ENCODE data around the gene DNAI2. TPM values are rescaled to one million over a fixed set of nuclear protein-coding genes. Genes with fewer than 3 reads are reported as not detected.
"Not testable (repeated sequence)": the region's sequence is repeated elsewhere in the genome, so short reads cannot be mapped to it uniquely, and the experiment has no call there.

Gene DNAI2
- total RNA-seq, 1 donor from 2014 or later = not detected

DNA sequence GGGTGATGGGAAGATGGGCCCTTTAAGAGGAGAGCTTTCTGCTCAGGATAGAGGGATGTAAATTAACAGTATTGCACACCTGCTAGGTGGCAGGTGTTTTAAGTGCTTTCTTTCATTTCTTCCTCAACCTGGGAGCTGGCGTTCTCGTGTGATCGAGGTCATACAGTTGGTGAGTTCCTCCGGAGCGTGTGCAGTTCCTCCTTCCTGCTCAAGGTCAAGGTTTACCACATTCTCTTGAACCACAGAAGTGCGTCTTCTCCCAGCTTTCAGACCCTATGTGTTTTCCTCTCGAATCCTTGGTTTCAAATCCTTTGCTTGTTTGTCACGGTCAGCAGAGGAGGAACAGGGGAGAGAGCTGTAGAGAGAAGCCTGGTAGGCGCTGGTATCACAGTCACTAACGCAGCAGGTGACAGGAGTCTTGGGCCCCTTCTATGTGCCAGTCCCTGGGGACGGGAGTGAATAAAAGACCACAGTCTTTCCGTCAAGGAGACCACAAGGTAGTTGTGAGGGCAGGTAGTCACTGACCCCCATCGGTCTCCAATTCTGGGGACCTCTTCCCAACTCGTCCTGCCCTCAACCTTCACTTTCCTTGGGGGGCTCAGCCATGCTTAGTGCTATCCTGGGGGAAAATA, 791 bp downstream of the DNAI2 start:
- DNase-seq (ENCODE audit: low spot score) = no peak

DNA sequence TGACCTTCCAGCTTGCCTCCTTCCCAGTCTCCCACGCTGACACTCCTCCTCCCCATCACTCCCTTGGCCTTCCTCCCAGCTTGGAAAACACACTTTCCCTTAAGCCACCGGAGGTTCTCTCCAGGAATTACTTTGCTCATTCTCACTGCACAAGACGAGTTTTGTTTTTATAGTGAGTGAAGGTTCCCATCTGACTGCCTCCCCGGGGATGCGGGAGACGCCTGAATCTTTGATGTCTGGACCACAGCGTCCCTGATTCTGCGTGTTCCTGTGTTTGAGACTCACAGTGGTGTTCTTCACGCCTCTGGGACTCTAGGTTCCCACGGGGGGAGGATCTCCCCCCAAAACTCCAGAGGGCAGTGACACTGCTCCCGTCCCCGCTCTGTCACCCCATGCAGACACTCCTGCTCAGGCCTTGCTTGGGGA, 2.0 kb downstream of the DNAI2 start:
- DNase-seq (ENCODE audit: low spot score) = peak; percentile 87

DNA sequence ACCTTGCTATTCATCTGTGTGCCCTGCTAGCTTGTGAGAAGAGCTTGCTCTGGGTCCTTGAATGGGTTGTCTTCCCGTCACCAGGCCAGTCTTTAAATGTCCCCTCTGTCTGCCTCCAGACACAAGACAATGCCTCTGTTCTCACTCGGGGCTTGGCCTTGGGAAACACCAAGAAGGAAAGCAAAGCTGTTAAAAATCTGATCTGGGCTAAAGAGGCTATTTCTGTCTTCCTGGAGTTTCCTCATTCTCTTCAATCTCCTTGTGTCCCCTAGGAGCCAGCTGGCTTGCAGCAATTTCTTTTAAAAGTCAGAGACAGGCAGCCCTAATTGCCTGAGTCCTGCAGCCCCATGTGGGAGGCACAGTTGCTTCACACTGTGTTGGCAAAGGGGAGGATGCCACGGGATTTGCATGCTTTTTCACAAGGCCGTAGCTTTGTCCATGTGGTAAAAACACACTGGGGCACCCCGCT, 2.5 kb downstream of the DNAI2 start:
- no peak for DNase-seq (ENCODE audit: low spot score)

DNA sequence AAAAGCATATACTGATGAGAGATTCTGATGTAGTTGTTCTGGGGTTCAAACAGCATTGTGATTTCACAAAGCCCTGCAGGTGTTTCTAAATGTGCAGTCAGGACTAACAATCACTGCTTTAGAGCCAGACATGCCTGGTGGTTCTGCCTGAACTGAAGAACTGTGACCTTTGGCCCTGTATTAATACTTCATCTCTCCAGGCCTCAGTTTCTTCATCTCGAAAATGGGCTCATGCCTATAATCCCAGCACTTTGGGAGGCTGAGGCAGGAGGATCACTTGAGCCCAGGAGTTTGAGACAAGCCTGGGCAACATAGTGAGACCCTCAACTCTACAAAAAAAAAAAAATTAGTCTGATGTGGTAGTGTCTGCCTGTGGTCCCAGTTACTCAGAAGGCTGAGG, 3.9 kb downstream of the DNAI2 start:
- no peak for DNase-seq (ENCODE audit: low spot score)

DNA sequence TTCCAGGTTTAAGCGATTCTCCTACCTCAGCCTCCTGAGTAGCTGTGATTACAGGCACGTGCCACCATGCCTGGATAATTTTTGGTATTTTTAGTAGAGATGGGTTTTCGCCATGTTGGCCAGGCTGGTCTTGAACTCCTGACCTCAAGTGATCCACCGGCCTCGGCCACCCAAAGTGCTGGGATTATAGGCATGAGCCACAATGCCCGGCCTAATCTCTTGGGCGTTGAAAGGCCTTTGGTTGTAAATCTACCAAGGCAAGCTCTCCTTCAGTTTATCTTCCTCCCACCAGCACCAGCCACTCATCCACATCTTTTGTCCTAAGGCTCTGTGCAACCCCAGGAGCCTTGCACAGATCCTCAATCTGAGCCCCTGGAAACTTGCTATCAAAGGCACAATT, 5.6 kb downstream of the DNAI2 start:
- DNase-seq (ENCODE audit: low spot score) = not testable (repeated sequence)

DNA sequence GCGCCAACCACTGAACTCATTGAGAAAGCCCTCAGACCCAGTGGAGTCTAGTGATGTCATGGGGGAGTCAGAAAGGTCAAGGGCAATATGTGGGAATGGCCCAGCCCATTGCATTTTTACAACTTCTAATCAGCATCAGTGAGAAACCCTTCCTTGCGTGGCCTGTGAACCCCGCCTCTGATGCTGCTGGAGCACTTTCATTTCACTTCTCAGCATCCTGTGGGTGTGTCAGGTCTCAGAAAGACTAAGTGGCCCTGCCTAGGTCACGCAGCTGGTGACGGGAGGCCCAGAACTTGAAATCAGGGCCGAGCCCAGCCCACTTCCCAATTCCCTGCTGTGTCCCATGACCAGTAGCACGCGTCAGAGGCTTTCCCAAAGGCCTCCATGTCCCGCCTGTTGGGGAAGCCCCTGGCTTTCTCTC, 6.1 kb downstream of the DNAI2 start:
- DNase-seq (ENCODE audit: low spot score) = no peak

DNA sequence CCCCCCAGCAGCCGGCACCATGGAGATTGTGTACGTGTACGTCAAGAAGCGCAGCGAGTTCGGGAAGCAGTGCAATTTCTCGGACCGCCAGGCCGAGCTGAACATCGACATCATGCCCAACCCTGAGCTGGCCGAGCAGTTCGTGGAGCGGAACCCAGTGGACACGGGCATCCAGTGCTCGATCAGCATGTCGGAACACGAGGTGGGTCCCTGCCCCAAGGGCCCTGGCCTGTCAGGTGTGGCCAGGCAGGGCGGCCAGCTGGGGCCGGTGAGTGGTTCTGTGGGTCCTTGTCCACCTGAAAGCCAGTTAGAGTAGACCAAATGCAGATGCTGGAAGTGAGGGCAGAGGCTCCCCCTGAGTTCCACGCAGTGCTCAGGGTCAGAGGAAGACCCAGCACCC, 7.8 kb downstream of the DNAI2 start:
- no peak for DNase-seq (ENCODE audit: low spot score)

DNA sequence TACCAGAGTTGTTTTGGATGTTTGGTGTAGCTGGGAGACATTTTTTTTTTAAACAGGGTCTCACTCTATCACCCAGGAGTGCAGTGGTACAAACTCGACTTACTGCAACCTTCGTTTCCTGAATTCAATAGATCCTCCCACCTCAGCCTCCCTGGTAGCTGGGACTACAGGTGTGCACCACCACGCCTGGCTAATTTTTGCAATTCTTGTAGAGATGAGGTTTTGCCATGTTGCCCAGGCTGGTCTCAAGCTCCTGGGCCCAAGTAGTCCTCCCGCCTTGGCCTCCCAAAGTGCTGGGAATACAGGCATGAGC, 8.2 kb downstream of the DNAI2 start:
- not testable (repeated sequence) for DNase-seq (ENCODE audit: low spot score)

DNA sequence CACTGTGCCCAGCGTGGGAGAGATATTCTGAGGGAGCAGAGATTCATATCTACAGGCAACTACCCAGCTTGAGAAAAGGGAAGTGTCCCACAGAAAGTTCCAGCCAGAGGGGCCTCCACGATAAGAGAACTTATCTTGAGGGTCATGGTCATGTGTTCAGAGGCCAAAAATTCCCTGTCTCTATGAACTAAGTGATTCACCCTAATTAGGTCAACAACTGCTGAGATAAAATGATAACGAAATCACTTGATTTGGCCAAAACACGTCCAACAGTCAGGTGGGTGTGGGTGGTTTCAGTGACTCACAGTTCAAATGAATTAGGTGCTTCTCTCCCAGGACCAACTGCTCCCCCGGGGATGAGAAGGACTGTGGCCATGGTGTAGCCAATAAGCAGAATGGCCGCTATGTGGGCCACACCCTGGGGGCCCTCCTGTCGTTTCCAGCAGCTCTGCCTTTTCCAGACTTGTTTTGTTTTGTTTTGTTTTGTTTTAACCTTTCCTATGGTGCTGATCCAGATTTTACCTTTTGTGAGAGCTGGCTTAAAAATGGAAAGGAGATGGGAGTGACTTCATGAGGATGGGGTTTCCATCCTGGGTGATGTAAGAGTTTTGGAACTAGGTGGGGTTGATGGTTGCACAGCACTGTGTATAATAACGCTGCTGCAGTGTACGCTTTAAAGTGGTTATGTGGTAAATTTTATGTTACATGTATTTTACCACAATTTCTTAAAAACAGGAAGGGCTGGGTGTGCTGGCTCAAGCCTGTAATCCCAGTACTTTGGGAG, 8.7 kb downstream of the DNAI2 start:
- DNase-seq (ENCODE audit: low spot score) = no peak

DNA sequence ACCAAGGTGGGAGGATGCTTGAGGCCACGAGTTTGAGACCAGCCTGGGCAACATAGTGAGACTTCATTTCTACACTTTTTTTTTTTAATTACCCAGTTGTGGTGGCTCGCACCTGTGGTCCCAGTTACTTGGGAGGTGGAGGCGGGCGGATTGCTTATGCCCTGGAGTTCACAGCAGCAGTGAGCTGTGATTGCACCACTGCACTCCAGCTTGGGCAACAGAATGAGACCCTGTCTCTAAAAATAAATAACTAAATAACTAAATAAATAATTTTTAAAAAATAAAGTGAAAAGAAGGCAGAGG, 9.3 kb downstream of the DNAI2 start:
- no peak for DNase-seq (ENCODE audit: low spot score)

DNA sequence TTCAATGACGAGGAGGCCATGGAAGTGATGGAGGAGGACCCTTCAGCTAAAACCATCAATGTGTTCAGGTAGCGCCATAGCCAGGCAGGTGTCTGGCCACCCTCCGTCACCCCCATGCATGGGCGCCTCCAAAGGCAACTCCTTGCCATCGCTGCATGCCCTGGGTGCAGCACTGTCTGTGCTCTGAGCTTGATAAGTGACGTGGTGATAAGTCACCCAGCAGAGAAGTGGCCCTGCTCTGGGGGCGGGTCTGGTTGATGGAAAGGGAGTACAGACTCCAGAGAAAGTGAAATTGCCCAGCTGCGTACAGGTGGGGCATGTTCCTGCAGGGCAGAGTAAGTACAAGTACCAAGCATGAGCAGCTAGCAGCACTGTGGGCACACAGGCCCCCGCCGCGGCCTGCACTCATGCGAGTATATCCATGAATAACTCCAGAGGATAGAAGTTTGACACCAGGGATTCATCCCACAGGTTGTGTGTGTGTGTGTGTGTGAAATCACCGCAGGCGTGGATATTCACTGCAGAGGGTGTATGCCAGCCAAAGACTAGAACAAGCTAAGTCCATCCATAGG, 13.1 kb downstream of the DNAI2 start:
- DNase-seq (ENCODE audit: low spot score) = no peak

DNA sequence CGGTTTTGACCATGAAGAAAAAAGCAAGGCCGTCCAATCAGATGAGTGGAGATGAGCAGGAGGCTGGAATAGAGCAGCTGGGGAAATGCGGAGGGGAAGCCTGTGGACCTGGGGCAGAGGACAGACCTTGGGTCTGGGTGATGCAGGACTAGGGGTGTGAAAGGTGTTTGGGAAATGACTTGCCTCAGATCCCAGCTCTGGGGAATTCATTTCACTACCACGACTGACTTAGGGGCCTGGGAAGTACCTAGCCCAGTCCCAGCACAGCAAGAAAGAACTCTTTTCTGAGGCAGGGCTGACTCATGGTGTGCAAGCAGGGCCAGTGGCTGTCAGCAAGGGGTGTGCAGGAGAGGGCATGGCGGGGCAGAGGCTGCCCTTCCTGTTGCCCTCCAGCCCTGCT, 14.8 kb downstream of the DNAI2 start:
- DNase-seq (ENCODE audit: low spot score) = no peak

DNA sequence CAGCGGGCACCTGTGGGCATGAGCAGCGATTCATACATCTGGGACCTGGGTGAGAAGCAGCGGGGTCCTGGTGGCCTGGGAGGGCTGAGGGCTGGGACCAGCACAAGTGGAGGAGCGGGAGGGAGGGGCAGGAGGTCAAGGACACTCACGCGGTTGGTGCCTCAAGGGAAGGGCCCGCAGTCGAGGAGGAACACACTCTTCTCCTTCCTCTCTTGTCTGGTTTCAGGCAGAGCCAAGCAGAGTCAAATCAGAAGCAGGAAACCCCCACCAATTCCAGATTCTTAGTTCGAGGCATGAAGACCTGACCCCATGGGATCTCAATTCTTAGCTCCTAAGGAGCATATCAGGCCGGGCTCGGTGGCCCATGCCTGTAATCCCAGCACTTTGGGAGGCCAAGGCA, 15.7 kb downstream of the DNAI2 start:
- no peak for DNase-seq (ENCODE audit: low spot score)

DNA sequence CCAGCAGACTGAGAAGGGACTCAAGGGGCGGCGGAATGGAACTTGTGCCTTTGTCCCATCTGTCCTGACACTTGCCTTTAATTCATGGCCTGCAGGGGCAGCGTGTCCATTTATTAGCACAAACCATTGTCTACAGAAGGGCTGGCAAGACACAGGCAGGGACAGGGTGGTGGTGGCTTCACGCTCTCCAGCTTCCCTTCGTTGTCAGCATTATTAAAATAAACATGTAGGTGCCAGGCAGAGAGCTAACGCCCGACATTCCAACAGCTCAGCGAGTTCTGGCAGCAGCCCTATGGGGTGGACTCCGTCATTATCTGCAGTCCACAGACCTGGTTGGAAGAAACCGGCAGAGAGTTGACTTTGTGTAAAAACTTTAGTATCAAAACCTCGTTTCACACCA, 16.3 kb downstream of the DNAI2 start:
- DNase-seq (ENCODE audit: low spot score) = peak; percentile 29

DNA sequence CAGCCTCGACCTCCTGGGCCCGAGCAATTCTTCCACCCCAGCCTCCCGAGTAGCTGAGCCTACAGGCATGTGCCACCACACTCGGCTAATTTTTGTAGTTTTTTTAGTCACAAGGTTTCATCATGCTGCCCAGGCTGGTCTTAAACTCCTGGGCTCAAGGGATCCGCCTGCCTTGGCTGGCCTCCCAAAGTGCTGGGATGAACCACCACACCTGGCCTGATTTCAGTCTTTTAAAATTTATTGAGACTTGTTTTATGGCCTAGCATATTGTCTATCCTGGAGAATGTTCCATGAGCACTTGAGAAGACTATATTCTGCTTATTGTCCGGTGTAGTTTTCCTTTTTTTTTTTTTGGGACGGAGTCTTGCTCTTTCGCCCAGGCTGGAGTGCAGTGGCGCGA, 18.5 kb downstream of the DNAI2 start:
- no peak for DNase-seq (ENCODE audit: low spot score)

DNA sequence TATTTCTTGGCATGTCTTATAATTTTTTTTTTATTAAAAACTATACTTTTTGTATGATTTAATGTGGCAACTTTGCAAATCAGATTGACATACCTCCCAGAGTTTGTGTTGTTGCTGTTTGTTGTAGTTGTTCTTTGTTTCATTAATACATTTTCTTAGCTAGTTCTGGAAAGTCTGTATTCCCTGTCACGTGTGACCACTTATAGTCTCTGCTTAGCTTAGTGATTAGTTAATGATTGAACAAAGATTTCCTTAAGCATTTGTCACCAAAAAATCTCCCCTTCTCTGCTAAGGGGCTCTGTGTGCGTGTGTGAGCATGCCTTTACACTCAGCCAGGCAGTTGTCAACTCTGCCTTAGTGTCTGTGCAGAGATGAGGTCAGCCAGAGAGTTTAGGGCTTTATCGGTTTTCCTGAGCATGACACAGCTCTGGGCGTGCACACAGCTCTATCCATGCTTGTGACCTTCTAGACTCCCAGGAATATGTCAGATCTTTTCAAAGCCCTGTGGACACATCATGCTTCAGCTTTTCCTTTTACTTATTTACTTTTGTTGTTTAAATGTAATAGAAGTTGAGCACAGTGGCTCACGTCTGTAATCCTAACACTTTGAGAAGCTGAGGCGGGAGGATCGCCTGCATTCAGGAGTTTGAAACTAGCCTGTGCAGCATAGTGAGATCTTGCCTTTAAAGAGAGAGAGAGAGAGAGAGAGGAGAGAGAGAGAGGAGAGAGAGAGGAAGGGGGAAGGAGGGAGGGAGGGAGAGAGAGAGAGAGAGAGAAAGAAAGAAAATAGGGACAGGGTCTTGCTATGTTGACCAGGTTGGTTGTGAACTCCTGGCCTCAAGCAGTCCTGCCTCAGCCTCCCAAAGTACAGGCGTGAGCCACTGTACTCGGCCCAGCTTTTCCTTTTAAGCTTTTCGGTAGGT, 21.9 kb downstream of the DNAI2 start:
- DNase-seq (ENCODE audit: low spot score) = peak; percentile 89

DNA sequence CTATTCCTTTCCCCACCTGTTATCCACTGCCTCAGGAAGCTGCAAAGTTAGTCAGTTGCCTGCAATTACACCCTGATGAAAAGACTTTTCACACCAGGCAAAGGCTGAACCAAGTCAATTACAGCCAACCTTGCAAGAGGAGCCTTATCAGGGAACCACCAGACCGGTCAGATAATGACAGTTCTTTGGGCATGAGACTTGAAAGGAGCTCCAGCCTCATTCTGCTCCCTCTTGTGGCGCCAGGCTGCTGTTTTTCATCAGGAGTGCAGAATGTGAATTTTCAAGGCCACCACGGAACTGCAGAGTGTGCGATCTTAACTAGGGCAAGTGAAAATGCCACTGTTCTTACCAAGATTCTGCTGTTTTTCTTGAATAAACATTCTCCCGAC, 22.5 kb downstream of the DNAI2 start:
- DNase-seq (ENCODE audit: low spot score) = peak; percentile 91

DNA sequence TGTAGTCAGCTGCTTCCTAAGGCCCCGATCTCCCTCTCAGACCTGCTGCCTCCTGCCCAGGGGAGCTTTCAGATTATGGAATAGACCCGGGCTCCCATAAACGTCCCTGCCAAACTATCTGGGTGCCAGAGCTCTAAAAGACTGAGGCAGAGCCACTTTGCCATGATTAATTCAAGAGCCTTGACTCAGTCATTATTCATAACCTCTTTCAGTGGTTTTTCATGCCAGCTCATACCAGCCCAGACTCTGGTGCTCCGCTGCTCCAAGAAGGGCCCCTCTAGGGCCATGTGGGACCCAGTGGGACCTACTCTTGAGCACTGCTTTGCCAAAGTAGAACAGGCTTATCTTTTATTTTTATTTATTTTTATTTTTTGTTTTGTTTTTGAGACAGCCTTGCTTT, 23.9 kb downstream of the DNAI2 start:
- no peak for DNase-seq (ENCODE audit: low spot score)

DNA sequence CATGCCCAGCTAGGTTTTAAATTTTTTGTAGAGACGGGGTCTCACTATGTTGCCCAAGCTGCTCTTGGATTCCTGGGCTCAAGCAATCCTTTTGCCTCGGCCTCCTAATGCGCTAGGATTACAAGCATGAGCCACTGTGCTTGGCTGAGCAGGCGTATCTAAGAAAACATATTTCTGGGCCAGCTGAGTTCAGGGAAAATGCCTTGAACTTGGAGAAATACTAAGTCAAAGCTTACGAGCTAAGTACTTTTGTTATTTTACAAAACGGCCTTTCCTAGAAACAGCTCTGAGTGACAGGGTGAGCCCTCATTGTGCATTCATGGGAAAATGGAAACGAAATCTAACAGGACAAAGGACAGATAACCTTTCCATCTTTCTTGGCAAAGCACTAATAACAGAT, 24.7 kb downstream of the DNAI2 start:
- DNase-seq (ENCODE audit: low spot score) = peak; percentile 96

DNA sequence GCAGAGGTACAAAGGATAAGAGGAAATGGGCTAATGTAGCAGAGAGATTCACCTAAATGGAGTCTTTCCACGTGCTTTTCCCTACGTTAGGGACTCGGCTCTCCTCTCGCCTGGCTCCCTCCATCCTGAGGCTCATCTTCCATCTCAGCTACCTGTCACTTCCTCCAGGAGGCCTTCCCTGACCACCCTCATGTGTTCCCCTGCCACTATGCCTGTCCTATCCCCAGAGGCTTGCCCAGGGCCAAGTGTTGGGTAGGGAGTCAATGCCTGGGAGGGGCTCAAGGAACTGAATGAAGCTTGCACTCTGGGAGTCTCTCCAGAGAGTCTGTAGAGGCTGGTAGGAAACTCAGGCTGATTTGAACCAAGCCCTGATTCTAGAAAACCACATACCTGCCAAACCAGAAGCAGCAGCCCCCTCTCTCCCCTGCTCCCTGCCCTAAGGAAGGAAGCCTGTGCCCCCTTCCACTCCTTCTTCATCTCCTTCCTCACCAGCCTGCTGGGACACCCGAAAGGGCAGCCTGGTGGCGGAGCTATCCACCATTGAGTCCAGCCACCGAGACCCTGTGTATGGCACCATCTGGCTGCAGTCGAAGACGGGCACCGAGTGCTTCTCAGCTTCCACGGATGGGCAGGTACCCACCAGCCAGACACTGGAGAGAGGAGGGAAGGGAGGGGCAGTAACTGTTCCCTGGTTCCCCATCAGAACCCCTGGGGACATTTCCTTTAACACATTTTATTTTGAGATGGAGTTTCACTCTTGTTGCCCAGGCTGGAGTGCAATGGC, 25.4 kb downstream of the DNAI2 start:
- DNase-seq (ENCODE audit: low spot score) = no peak

DNA sequence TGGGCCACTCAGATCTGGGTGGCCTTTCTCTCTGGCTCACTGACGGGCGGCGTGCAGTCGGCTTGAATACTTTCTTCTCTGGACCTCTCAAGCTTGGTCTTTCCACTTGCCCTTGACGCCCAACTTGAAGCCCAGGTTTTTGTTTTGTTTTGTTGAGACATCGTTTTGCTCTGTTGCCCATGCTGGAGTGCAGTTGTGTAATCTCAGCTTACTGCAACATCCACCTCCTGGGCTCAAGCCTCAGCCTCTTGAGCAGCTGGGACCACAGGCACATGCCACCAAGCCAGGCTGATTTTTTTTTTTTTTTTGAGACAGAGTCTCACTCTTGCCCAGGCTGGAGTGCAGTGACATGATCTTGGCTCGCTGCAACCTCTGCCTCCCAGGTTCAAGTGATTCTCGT, 29.3 kb downstream of the DNAI2 start:
- no peak for DNase-seq (ENCODE audit: low spot score)

All from umbilical cord (tissue), 2 donors.